HG03066 (cell line): ENCODE measurements around the gene FGF3.

Source experiments
- ATAC-seq: cut with Tn5 transposase; IDR thresholded peaks from one replicate; pipeline ENCODE4 v1.9.1; 2021; ENCODE audit warnings: low read depth; ENCODE audit not compliant: unreplicated experiment

The FGF3 gene

DNA sequence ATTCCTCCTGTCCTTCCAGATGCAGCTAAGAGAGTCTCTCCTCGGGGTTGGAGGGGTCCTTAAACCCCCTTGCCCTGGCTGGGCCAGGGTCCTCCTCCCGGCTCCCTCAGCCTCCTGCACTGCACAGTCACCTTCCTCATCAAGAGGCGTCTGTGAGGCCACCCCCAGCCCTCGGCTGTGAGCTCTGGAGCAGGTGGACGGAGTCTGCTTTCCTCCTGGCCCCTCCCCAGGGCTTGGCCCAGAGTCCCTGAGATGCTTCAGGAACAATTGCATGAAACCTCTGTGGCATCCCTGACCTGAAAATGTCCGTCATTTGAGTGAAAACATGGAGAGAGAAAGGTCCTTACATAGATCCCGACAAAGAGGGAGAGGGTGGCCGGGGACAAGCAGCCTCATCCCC is 6.7 kb upstream of the FGF3 start:
- no peak for ATAC-seq

DNA sequence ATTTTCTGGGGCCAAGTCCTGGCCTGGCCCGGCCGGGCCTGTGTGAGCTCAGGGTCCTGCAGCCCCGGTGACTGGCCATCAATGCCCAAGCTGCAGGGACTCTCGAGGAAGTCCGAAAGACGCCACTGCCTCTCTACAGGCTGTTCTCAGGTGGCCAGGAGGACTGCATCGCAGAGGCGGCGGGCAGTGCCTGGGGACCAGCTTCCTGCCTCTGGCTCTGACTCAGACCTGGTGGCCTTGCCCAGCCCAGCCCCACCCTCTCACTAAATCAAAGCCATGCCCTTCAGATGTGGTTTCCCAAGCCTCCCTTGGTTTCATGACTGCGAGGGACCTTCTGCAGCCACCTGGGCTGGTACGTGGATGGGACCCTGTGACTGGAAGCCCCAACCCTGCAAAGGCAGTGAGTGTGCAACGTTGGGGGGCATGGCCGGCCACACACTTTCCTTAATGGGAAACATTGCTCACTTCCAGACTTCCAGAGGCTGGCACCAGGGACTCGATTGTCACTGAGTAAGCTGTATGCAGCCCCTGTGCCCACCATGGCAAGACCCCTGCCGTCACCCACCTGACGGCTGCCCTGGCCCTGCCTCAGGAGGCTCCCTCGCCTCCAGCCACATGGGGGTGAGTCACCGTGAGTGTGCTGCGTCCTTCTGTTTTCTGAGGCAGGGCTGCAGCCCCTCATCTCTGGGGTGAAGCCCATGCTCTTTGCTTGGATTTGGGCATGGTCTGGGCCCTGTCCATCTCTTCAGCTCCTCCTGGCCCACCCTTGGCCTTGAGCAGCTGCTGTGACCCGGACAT is 6.0 kb upstream of the FGF3 start:
- ATAC-seq = no peak

GRCh38 chr11:69823641-69824265 is 4.5 kb upstream of the FGF3 start:
- ATAC-seq = no peak

DNA sequence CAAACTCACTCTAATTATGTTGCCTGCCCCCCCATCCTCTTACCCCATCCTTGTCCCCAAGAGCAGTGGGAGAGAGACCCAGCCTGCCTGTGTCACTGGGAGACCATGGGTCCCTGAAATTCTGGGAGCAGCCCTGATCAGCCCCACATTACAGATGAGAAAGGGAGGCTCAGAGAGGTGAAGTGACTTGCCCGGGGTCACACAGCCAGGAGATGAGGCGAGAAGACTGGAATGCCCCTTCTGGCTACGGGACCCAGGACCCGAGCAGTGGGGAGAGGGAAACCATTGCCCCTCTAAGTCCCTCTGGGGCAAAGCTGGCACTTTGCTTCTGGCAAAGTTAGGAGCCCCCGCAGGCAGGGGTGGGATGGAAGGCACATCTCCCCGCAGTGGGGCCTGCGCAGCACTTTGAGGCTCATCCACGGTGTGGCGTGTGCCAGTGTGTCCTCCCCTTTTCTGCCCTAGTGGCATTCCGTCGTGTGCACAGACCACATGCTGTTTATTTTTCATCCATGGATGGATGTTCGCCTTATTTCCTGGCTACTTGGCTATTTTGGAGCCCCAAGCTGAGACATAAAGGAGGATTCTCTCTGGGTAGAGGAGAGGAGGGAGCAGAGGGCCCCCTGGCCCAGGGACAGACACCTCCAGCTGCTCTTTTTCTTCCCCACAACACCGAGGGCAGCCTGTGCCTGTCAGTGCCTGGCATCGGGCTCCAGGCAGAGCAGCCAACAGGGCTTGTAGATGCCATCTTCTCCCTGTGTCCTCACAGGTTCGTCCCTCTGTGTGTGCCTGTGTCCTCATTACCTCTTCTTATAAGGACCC is 3.7 kb upstream of the FGF3 start:
- no peak for ATAC-seq

DNA sequence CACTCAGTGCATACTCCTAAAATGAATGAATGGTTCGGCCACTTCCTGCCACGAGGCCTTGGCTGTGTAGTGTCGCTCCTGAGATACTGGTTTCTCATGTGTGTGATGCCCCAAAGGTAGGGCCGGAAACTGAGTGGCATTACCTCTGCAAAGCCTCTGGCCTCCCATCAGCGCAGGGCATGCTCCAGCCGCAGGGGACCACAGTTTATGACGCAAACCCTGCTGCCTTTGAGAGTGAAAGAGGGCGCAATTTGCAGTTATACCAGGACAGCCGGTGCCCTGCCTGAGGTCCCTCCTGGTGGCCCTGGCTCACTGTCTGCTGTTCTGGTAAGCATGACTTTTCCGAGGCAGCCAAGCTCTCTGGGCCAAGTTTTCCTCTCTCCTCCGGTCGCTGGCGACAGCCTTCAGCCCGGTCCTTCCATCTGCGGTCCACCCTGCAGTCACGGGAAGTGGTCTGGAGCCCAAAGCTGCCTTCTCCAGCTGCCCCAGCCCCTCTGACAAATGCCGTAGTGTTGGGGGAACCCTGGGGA is 2.4 kb upstream of the FGF3 start:
- no peak for ATAC-seq

GRCh38 chr11:69820441-69820840 is 1.2 kb upstream of the FGF3 start:
- no peak for ATAC-seq

DNA sequence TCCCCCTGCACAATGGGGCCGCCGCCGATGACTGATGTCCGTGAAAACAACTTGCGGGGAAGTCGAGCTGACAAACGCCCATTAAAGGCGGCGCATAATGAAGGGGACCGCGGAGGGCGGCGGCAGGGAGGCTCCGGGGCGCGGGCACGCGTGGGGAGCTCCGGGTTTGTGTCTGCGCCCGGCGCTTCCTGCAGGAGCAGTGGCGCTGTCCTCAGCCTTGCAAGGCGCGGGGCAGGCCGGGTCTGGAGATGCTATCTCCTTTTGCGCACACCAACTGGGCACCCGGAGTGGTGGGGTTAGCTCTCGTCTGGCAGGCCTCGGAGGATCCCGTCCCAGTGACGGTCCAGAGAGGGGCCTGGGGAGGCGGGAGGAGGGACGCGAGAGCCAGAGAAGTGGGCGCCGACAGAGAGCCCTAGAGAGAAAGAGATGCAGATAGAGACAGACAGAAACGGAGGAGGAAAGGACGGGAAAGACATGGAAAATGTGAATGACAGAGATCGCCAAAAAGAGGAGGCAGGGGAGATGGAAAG is 390 bp upstream of the FGF3 start:
- ATAC-seq = no peak

DNA sequence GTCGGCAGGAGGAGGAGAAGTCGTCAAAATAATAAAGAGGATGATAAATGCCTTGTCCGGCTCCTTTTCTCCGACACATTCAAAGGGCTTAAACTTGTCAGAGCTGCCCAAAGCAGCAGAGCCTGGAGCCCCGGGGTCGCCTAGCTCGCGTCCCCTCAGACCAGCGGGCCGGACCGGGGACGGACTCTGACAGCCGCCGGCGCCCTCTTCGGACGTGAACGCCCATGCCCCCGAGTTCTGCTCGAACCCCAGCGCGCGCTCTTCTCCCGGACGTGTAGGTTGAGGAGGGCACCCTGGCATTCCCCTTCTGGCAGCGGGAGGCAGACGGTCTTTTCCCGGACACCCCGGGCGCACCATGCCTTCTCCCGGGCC is 999 bp downstream of the FGF3 start:
- ATAC-seq = no peak

DNA sequence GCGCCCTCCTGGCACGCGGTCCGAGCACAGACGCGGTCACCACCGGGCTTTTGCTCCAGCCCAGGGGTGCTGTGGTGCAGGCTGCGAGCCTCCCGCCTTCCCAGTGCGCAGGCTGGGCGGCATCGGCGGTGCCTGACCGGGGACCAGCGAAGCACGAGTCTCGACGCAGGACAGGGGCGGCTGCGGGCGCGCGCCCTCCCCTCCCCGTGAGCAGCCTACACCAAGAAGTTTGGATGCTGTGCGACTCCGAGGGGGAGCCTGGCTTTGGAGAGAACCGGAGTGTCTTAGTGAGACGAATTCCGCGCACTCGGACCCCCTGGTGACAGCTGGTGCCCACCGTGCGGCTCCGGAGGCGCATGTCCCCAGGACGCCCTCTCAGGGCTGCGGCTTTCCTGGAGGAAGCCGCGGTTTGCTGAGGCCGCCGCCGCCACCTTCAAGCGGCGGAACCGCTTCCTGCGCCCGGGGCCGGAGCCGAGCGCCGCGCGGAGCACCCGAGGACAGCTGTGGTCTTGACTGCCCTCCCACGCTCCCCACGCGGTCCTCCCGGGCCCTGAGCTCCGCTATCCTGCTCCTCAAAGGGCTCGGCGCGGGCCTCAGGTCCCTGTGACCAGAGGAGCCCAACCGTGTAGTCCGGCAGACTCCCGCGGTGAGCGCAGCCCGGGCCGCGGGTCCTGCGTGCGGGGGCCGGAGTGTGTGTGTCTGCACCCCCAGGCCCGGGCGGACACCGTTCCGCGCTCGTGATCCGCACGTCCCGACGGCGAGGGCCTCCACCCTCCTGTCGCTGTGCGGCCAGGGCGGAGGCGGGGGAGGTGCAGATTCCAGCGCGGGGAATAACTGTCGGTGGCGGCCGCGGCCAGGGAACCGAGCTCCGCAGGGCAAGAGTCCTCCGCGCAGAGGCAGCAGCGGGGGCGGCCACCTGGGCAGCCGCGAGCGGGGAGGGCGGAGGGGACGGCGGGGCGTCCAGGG is 1.7 kb downstream of the FGF3 start:
- no peak for ATAC-seq

GRCh38 chr11:69816671-69817070 is 2.5 kb downstream of the FGF3 start:
- ATAC-seq = no peak

DNA sequence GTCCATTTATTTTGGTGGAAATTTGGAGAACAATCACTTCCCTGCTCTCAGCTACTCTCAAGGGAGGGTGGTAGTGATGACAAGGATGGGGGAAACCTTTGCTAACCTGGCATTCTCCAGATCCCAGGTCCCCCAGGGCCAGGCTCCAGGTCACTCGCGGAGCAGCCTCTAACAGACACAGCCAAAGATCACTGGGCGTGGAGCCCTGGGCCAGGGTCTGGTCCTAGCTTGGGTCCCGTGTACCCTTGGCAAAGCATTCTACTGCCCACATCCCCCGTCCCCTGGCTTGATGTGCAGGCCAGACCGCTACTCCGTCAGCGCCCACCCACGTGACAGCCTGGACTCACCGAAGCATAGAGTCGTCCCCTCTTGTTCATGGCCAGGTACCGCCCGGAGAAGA is 3.2 kb downstream of the FGF3 start:
- no peak for ATAC-seq

DNA sequence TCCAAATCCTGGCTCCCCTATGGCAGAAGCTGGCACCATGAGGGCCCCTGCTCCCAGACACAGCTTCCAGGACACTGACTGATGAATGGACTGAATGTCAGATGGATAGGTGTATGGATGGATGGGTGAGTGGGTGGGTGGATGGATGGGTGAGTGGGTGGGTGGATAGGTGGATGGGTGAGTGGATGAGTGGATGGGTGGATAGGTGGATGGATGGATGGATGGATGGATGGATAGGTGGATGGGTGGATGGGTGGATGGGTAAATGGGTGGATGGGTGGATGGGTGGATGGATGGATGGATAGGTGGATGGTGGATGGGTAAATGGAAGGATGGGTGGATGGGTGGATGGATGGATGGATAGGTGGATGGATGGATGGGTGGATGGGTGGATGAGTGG is 4.3 kb downstream of the FGF3 start:
- no peak for ATAC-seq

DNA sequence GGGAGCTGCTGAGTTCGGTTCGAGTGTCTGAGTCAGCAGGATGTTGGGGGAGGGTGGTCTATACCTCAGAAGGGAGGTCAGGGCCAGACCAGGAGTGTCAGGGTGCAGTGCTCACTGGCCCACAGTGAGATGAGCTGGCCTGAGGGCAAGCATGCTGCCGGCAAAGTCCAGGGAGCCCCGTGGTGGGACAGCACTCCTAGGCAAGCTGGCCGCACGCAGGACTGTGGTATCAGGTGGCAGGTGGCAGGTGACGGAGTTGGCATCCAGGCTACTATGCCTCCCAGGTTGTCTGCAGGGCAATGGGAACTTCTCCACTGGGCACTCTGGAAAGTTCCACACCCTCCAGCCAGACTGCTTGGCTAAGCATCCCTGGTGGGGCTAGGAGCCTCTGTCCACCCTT is 4.8 kb downstream of the FGF3 start:
- no peak for ATAC-seq

DNA sequence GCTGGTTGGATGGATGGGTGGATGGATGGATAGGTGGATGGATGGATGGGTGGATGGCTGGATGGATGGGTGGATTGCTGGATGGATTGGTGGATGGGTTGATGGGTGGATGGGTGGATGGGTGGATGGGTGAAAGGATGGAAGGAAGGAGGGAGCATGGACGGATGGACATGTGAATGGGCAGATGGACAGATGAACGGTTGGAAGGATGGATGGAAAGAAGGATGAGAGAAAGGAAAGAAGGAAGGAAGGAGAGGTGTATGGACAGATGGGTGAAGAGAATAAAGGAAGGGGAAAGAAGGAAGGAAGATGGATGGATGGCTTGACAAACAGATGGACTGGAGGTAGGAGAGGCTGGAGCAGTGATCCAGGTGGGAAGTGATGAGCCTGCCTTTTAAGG is 5.4 kb downstream of the FGF3 start:
- no peak for ATAC-seq

GRCh38 chr11:69812946-69813345 is 6.3 kb downstream of the FGF3 start:
- no peak for ATAC-seq

GRCh38 chr11:69812256-69812655 is 7.0 kb downstream of the FGF3 start:
- no peak for ATAC-seq

GRCh38 chr11:69811431-69811830 is 7.8 kb downstream of the FGF3 start:
- ATAC-seq = no peak

GRCh38 chr11:69810289-69811118 is 8.7 kb downstream of the FGF3 start:
- ATAC-seq = no peak

GRCh38 chr11:69808667-69809086 is 10.5 kb downstream of the FGF3 start:
- no peak for ATAC-seq
